GM12873 (cell line): ENCODE measurements around the gene PTCH2.

Experiments used
- CTCF ChIP-seq: IDR thresholded peaks from 2 replicates; pipeline ENCODE4 v1.5.1; 2012; ENCODE audit warnings: low read depth, mild to moderate bottlenecking, moderate library complexity, low read length, control low read depth; ENCODE audit not compliant: insufficient read depth; ENCODE audit errors: missing control alignments

Gene PTCH2

GRCh38 chr1:44790968-44791801 is 51.9 kb downstream of the PTCH2 start:
- no peak for TF ChIP-seq CTCF

GRCh38 chr1:44788120-44788860 is 54.8 kb downstream of the PTCH2 start, which contains the start of gene BEST4:
Gene BEST4 (minus strand): TSS chr1:44788170. CDS start chr1:44787705, 465 bp downstream.
- no peak for TF ChIP-seq CTCF

- no peak for TF ChIP-seq CTCF
These were observed 55.5 kb downstream of the PTCH2 start for GRCh38 chr1:44787506-44787905.

- no peak for TF ChIP-seq CTCF
These were observed 56.1 kb downstream of the PTCH2 start for GRCh38 chr1:44786841-44787426.

- TF ChIP-seq CTCF = peak; percentile 100
These were observed 56.8 kb downstream of the PTCH2 start for GRCh38 chr1:44786138-44786840.

- no peak for TF ChIP-seq CTCF
These were observed 57.4 kb downstream of the PTCH2 start for GRCh38 chr1:44785501-44786137.
